NCI-H748 (cell line): ENCODE measurements around the gene ZNF331.
"Not testable (repeated sequence)": the region's sequence is repeated elsewhere in the genome, so short reads cannot be mapped to it uniquely, and the experiment has no call there.

Experiments
- DNase-seq: peaks from one replicate; lab custom pipeline; 2025; ENCODE audit not compliant: unreplicated experiment; lab: John Stamatoyannopoulos, UW

Gene ZNF331

DNA sequence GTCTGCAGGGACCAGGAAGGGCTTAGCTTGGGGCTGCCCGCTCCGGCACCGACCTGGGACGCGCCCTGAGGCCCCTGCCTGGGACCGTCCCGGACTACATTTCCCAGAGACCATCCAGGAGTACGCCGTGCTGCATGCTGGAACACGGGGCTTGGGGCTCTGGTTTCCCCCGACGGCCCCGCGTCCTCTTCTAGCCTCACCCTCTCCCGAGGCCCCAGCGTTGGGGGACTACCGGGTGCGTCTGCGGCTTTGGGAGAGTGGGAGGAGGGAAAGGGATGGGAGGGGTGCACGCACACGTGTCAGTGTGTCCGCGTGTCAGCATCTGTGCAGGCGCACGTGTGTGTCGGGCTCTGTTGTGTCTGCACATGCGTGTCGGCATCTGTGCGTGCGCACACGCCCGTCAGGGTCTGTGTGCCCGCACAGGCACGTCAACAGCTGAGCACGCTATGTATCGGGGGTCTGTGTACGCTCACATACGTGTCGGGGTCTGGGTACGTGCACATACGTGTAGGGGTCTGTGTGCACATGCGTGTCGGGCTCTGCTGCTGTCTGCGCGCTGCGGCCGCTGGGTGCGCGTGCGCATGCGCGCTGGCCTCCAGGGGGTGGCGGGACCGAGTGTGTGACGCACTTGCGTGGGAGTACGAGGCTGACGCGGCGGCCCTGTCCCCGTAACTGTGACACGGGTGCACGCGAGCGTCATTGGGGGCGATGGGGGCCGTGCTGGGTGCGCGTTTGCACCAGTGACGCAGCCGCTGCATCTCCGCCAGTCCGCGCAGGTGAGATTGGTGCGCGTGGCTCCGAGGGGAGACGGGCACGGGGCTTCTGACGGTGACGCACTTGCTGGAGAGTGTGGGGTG, at the start of gene ZNF331:
Gene ZNF331 (plus strand): TSS at position 625 of the 857 bp plus-strand sequence. CDS start 31,232 bp downstream, outside the sequence.
- peak; percentile 66 for DNase-seq

- no peak for DNase-seq
Measured at GRCh38 chr19:53492153-53492552, 45.8 kb upstream of the ZNF331 start.

GRCh38 chr19:53497311-53498023, 40.5 kb upstream of the ZNF331 start:
- DNase-seq, result not testable (repeated sequence)

DNA sequence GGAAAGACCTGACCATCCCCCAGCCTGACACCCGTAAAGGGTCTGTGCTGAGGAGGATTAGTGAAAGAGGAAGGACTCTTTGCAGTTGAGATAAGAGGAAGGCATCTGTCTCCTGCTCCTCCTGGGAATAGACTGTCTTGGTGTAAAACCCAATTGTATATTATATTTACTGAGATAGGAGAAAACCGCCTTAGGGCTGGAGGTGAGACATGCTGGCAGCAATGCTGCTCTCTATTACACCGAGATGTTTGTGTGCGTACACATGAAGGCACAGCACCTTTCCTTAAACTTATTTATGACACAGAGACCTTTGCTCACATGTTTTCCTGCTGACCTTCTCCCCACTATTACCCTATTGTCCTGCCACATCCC, 39.9 kb upstream of the ZNF331 start:
- not testable (repeated sequence) for DNase-seq

GRCh38 chr19:53503151-53503550, 34.8 kb upstream of the ZNF331 start:
- DNase-seq, result peak; percentile 73

DNA sequence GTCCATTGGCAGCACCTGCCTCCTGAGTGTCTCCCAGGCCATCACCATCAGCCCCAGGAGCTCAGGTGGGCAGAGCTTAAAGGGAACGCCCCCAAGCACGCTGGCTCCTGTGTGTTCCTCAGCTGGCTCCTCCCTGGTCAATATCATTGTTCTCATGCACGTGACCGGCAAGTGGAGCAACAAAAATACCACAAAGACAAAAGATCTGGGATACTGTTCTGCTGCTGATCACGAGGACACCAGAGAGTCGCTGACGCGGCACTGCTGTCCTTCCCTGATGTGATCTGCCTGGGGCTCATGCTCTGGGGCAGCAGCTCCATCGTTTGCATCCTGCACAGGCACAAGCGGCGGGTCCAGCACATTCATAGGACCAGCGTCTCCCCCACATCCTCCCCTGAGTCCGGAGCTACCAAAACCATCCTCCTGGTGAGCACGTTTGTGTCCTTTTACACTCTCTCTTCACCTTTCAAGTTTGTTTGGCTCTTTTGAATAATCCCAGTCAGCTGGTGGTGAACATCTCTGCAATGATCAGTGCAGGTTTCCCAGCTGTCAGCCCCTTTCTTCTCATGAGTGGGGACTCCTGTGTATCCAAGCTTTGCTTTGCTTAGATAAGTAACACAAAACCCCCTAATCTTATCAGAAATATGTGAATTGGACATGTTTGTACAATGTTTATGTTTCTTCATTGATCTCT, 34.1 kb upstream of the ZNF331 start:
- peak; percentile 83 for DNase-seq

GRCh38 chr19:53504365-53504703, 33.6 kb upstream of the ZNF331 start:
- DNase-seq, result peak; percentile 52

- DNase-seq, result peak; percentile 40
Measured at GRCh38 chr19:53504885-53505284, 33.1 kb upstream of the ZNF331 start.

GRCh38 chr19:53506728-53507127, 31.2 kb upstream of the ZNF331 start:
- no peak for DNase-seq

DNA sequence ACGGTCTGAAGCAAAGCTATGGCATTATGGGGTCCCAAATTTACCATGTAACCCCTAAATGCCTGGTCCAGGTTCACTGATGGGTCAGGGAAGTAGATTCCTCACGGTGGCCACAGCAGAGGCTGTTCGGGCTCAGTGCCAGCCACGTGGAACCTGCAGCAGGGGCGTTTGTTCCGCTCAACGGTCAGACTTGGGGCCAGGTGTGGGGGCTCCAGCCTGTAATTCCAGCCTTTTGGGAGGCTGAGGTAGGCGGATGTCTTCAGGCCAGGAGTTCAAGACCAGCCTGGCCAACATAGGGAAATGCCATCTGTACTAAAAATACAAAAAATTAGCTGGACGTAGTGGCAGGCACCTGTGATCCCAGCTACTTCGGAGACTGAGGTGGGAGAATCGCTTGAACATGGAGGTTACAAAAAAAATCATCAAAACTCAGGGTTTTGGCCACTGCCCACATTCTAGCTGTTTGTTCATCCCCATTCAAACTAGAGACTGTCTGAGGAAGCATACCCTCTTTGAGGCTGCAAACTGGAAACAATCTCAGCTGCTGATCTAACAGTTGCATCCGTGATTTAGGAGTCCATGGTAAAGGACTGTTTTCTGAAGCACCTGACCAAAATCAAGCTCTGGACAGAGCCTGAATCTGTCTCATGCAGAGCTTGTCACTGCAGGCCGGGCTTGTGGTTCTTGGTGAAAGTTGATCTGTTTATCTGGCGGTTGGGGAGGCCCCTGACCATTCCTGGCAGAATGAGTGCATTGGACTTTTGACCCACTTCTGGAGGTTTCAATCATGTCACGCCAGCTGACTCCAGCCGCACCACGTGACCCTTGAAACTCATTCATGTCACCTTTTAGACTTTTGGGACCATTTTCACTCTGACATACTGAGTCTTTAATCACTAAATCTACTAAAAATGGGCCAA, 30.2 kb upstream of the ZNF331 start:
- DNase-seq, result no peak

DNA sequence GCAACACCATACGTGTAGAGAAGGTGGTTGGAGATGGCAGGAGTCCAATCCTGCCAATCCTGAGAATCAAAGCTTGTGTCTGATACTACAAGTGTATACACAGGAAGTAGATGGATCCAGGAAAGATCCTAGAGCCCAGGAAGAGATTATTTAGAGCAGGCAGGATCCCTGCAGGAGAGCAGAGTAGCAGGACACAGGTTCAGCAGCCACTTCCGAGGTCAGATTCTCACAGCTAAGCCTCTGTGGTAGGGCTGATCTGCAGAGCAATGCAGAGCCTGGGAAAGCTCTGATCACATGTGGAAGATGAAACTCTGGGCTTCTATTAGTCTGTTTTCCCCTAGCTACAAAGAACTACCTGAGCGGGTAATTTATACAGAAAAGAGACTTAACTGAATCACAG, 28.5 kb upstream of the ZNF331 start:
- DNase-seq, result no peak

- no peak for DNase-seq
Measured at GRCh38 chr19:53509845-53510244, 28.1 kb upstream of the ZNF331 start.

GRCh38 chr19:53511357-53511756, 26.6 kb upstream of the ZNF331 start:
- no peak for DNase-seq

- peak; percentile 62 for DNase-seq
Measured at GRCh38 chr19:53511933-53512374, 26.0 kb upstream of the ZNF331 start.

- DNase-seq, result not testable (repeated sequence)
Measured at GRCh38 chr19:53515047-53515446, 22.9 kb upstream of the ZNF331 start.

GRCh38 chr19:53517114-53517741, 20.7 kb upstream of the ZNF331 start:
- no peak for DNase-seq

GRCh38 chr19:53518121-53518520, 19.8 kb upstream of the ZNF331 start:
- no peak for DNase-seq

DNA sequence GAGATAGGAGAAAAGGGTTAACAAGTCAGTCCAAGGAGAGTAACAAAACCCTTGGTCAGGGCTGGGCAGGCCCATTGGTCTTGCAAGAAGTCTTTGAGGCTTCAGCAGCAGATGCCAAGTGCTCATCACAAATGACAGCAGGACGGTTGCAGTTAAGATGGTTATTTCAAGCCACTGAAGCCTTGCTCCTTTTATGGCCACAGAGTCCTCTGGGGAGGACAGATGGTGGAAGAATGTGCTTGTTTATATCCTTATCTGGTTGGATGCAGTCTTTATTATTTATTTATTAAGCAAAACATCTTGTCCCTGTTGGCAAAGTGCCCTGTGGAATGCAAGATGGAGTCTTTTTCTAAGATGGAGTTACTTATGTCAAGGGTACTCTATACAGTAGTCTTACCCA, 19.2 kb upstream of the ZNF331 start:
- DNase-seq, result no peak

- DNase-seq, result no peak
Measured at GRCh38 chr19:53519446-53519845, 18.5 kb upstream of the ZNF331 start.

DNA sequence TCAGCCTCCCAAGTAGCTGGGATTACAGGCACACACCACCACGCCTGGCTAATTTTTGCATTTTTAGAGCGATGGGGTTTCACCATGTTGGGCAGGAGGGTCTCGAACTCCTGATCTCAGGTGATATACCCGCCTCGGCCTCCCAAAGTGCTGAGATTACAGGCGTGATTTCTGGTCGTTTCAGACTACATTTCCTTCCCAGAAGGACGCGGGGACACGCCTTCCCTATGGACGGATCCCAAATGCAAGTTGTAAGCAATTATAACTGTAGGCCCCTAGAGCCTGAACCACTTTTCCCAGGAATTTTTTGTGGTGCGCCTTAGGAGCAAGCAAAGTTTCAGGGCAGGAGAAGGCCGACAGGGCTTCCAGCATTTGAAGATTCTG, 17.8 kb upstream of the ZNF331 start:
- DNase-seq, result no peak
